ENCODE results near the gene SERPINE2.
A peak's percentile ranks its signal among the peaks of the same experiment; 100 is the strongest.

GRCh38 chr2:223957092-223957851 lies 81.8 kb downstream of the SERPINE2 start, which contains the start of gene MRPL44:
- peak in 1 of 4 donors; percentile 5 for TF ChIP-seq CTCF (IDR thresholded peaks at IDR 0.05)
- peak; percentile 58 for TF ChIP-seq POLR2A (IDR thresholded peaks at IDR 0.05)
